B cell (primary cell): ENCODE results near the gene RDH12. TPM values are rescaled to one million over a fixed set of nuclear protein-coding genes. Genes with fewer than 3 reads are reported as not detected.

Experiments
- ATAC-seq: fragments of 200-7000 bp; cut with Tn5 transposase; one replicate; pipeline ENCODE4 v1.10.0; 2021; ENCODE audit warnings: low read depth, mild to moderate bottlenecking, moderate number of reproducible peaks, moderate library complexity
- CTCF ChIA-PET: fragments of 350-600 bp; sonication (Branson Sonifier 250); formaldehyde crosslinking; loops from one replicate; lab custom pipeline; 2021; ENCODE audit warnings: antibody characterized with exemption, inconsistent platforms; lab: Charles Lee
- POLR2A ChIA-PET: fragments of 350-600 bp; sonication (Branson Sonifier 250); formaldehyde crosslinking; loops from one replicate; lab custom pipeline; 2021; ENCODE audit warnings: antibody characterized with exemption; lab: Charles Lee
- DNase-seq: peaks from one replicate; pipeline ENCODE4 v3.0.0; 2013
- H2AFZ ChIP-seq: 2 replicates; pipeline ENCODE4 v1.6.1; 2012; ENCODE audit warnings: mild to moderate bottlenecking, low read depth, low read length; ENCODE audit not compliant: insufficient read depth, poor library complexity, severe bottlenecking
- H3K27ac ChIP-seq, 2 donors: 1 replicate in 1 of 2; 2 replicates in 1 of 2; pipeline ENCODE4 v1.5.1; 2012 to 2013; ENCODE audit warnings: low read length in 2 of 2, mild to moderate bottlenecking in 2 of 2, moderate library complexity in 1 of 2
- H3K27me3 ChIP-seq, 4 experiments: fragments of 200-600 bp in 1 of 4; sonication (generic) in 1 of 4; replicated peaks in 1 of 4; 1 replicate in 2 of 4; 2 replicates in 2 of 4; pipeline versions ENCODE4 v1.6.1 to v1.7.0; 2013 to 2016; ENCODE audit warnings: low read length in 3 of 4, mild to moderate bottlenecking in 2 of 4, mixed read lengths in 1 of 4, moderate library complexity in 1 of 4; ENCODE audit not compliant: insufficient read depth in 4 of 4, control insufficient read depth in 3 of 4; ENCODE audit errors: control extremely low read depth in 1 of 4
- H3K36me3 ChIP-seq, 2 experiments: replicated peaks in 1 of 2; 1 replicate in 1 of 2; 2 replicates in 1 of 2; pipeline versions ENCODE4 v1.6.1 to v1.7.1; 2013; ENCODE audit warnings: low read length in 1 of 2; ENCODE audit not compliant: insufficient read depth in 2 of 2, control insufficient read depth in 1 of 2; ENCODE audit errors: control extremely low read depth in 1 of 2, extremely low read depth in 1 of 2
- H3K4me1 ChIP-seq, 2 donors: fragments of 200-600 bp in 1 of 2; sonication (generic) in 1 of 2; 1 replicate in 1 of 2; 2 replicates in 1 of 2; pipeline versions ENCODE4 v1.5.1 to v1.6.1; 2013 to 2017; ENCODE audit warnings: low read length in 2 of 2; ENCODE audit not compliant: control insufficient read depth in 2 of 2, insufficient read depth in 2 of 2
- H3K4me2 ChIP-seq: replicated peaks from 2 replicates; pipeline ENCODE3; 2012; ENCODE audit warnings: mild to moderate bottlenecking, low read depth, low read length; ENCODE audit not compliant: poor library complexity, severe bottlenecking
- H3K4me3 ChIP-seq, 5 experiments: fragments of 200-600 bp in 1 of 5; sonication (generic) in 1 of 5; 1 replicate in 3 of 5; 2 replicates in 2 of 5; pipeline versions ENCODE4 v1.5.1 to v1.7.0; 2011 to 2016; ENCODE audit warnings: low read length in 4 of 5, mild to moderate bottlenecking in 4 of 5, low read depth in 2 of 5, control low read depth in 1 of 5, moderate library complexity in 1 of 5; ENCODE audit not compliant: insufficient read depth in 1 of 5; ENCODE audit errors: control extremely low read depth in 1 of 5, extremely low read depth in 1 of 5
- H3K79me2 ChIP-seq: fragments of 200-600 bp; sonication (generic); one replicate; pipeline ENCODE4 v1.6.0; 2016; ENCODE audit warnings: low read length; ENCODE audit not compliant: control insufficient read depth, insufficient read depth
- H3K9ac ChIP-seq: fragments of 200-600 bp; sonication (generic); 2 replicates; pipeline ENCODE4 v1.6.1; 2017; ENCODE audit warnings: mild to moderate bottlenecking, low read length, moderate library complexity
- H3K9me3 ChIP-seq, 3 donors: one replicate each; pipeline versions ENCODE4 v1.6.1 to v1.7.1; 2013; ENCODE audit warnings: low read length in 2 of 3; ENCODE audit not compliant: control insufficient read depth in 2 of 3, insufficient read depth in 1 of 3; ENCODE audit errors: control extremely low read depth in 1 of 3
- H4K20me1 ChIP-seq: 2 replicates; pipeline ENCODE4 v1.6.0; 2012; ENCODE audit warnings: mild to moderate bottlenecking, low read length; ENCODE audit not compliant: insufficient read depth, control insufficient read depth, poor library complexity, severe bottlenecking
- H3K27ac Mint-ChIP-seq: one replicate; pipeline ENCODE4 v1.8.0; 2021; ENCODE audit warnings: mixed read lengths
- H3K27me3 Mint-ChIP-seq: one replicate; pipeline ENCODE4 v1.8.0; 2021; ENCODE audit warnings: mixed read lengths
- H3K4me1 Mint-ChIP-seq: one replicate; pipeline ENCODE4 v1.8.0; 2021; ENCODE audit warnings: mixed read lengths
- H3K4me3 Mint-ChIP-seq: one replicate; pipeline ENCODE4 v1.8.0; 2021; ENCODE audit warnings: mixed read lengths
- H3K9me3 Mint-ChIP-seq: one replicate; pipeline ENCODE4 v1.8.0; 2022; ENCODE audit warnings: mixed read lengths; ENCODE audit not compliant: insufficient read depth
- EZH2 ChIP-seq: IDR thresholded peaks from 2 replicates; pipeline ENCODE4 v1.6.1; 2012; ENCODE audit warnings: borderline replicate concordance, low read depth, mild to moderate bottlenecking, moderate library complexity, low read length; ENCODE audit not compliant: insufficient read depth, poor library complexity, severe bottlenecking
- WGBS: methylation state at CpG from one replicate; pipeline ENCODE4 v1.1.5; 2013; ENCODE audit warnings: missing lambda C conversion rate; ENCODE audit not compliant: insufficient coverage; 5-methylcytosine and 5-hydroxymethylcytosine counted together
- intact Hi-C: fragments of 100-400 bp; cut with micrococcal nuclease; formaldehyde crosslinking; loops from one replicate; pipeline ENCODE4 v1.10.0; 2022
- polyA plus RNA-seq: library from polyadenylated mRNA; depleted of rRNA; stranded (reverse); fragments of >200 nt; gene quantifications from 2 replicates; pipeline ENCODE4 v1.2.3, GENCODE V29; 2012
- total RNA-seq, 2 donors: library from RNA; stranded (reverse); fragments of 120-200 nt in 1 of 2; gene quantifications; 1 replicate in 1 of 2; 2 replicates in 1 of 2; pipeline versions ENCODE4 v1.2.3 to v1.2.4, GENCODE V29; 2013 to 2022
- TF ChIP-seq, protein P1 (sequence below): fragments of 200-600 bp; IDR thresholded peaks from one replicate; pipeline ENCODE4 v1.8.0; 2022; ENCODE audit warnings: antibody characterized with exemption, mild to moderate bottlenecking

RDH12 gene
- total and polyA plus RNA-seq, 2 donors (not counting 1 experiment from before 2014, with no cell fraction given) = not detected

DNA sequence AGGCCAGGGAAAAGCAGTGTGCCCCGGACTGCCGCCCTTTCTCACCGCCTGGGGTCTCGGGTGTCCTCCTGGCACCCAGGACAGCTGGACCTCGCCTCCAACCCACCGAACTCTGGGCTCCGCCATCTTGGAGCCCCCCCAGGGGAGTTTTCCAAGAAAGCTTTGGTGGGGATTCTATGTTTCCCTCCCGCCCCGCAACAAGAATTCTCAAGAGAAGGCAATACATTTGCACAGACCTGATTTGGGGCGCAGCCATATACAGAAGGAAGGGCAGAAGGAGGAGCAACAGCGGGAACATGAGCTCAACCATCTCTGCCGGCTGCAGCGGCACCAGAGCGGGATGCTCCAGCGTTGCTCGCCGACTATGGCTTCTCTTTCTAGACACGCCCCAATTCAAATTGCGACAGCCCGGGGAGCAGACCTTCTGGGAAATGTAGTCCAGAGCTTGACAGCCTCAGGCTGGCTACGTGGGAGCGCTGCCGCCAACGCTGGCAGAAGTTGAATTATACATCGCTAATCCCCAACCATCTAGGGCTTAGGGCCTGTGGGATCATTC, 6.2 kb upstream of the RDH12 start, which contains the start of gene RDH11:
Gene RDH11 (minus strand): TSS at position 371 of the 556 bp plus-strand sequence. CDS start 61 bp downstream, at position 310.
- H3K9me3 Mint-ChIP-seq = no peaks in the 10 kb centered on the region

More for the DNA sequence above, 6.2 kb upstream of the RDH12 start, which contains the start of gene RDH11:
- H2AFZ ChIP-seq = peak within 1 kb of the TSS; percentile 94
- intact Hi-C loops = loop anchor here (1.0 to 10.0 kb wide), 10 partner anchors 9 to 1922 kb away; partner anchors contain the start of genes ARG2, EIF2S1, ERH and GPHN
- ChIA-PET POLR2A (interaction anchor here (1.1 kb wide), 1 partner anchor 95 kb away, joined by 4 read pairs; the partner anchor contains the start of gene PIGH), CTCF (interaction anchor here (0.7 to 4.6 kb wide), 10 partner anchors 9 to 123 kb away, joined by 3 to 35 read pairs (median 4); partner anchors contain the start of gene PIGH)
- H3K4me1 ChIP-seq = peaks cover 6 to 13% of the 10 kb centered on the region in 2 donors
- H3K4me3 ChIP-seq = peak within 1 kb of the TSS; percentile 77 to 97 (median 94)
- ATAC-seq = peak; percentile 98
- H3K4me2 ChIP-seq = peak within 1 kb of the TSS; percentile 92
- peaks cover 26% of the 10 kb centered on the region for H3K79me2 ChIP-seq
- TF ChIP-seq EZH2 = no peak
- TF ChIP-seq, protein P1, sequence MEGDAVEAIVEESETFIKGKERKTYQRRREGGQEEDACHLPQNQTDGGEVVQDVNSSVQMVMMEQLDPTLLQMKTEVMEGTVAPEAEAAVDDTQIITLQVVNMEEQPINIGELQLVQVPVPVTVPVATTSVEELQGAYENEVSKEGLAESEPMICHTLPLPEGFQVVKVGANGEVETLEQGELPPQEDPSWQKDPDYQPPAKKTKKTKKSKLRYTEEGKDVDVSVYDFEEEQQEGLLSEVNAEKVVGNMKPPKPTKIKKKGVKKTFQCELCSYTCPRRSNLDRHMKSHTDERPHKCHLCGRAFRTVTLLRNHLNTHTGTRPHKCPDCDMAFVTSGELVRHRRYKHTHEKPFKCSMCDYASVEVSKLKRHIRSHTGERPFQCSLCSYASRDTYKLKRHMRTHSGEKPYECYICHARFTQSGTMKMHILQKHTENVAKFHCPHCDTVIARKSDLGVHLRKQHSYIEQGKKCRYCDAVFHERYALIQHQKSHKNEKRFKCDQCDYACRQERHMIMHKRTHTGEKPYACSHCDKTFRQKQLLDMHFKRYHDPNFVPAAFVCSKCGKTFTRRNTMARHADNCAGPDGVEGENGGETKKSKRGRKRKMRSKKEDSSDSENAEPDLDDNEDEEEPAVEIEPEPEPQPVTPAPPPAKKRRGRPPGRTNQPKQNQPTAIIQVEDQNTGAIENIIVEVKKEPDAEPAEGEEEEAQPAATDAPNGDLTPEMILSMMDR = no peak
- peak; percentile 87 for DNase-seq
- H3K27ac Mint-ChIP-seq = peak within 1 kb of the TSS; percentile 89
- WGBS = 0% methylated on average over 24 of the region's 25 CpGs
- H3K4me1 Mint-ChIP-seq = peaks cover 14% of the 10 kb centered on the region
- peaks cover 0 to 16% of the 10 kb centered on the region in 2 experiments for H3K36me3 ChIP-seq
- H3K9me3 ChIP-seq = no peaks in the 10 kb centered on the region
- peak within 1 kb of the TSS; percentile 62 to 88 for H3K27ac ChIP-seq
- H4K20me1 ChIP-seq = no peaks in the 10 kb centered on the region
- H3K9ac ChIP-seq = peak within 1 kb of the TSS; percentile 85
- H3K4me3 Mint-ChIP-seq = peak within 1 kb of the TSS; percentile 96
- no peaks in the 10 kb centered on the region for H3K27me3 ChIP-seq
- no peaks in the 10 kb centered on the region for H3K27me3 Mint-ChIP-seq
